ENCODE measurements around the gene GAL3ST1. TPM values are rescaled to one million over a fixed set of nuclear protein-coding genes. Genes with fewer than 3 reads are reported as not detected.
"Not testable (repeated sequence)": the region's sequence is repeated elsewhere in the genome, so short reads cannot be mapped to it uniquely, and the experiment has no call there.

Gene GAL3ST1
- polyA plus RNA-seq, 1 of the 3 experiments (the other 2 are of a cell fraction): not detected

DNA sequence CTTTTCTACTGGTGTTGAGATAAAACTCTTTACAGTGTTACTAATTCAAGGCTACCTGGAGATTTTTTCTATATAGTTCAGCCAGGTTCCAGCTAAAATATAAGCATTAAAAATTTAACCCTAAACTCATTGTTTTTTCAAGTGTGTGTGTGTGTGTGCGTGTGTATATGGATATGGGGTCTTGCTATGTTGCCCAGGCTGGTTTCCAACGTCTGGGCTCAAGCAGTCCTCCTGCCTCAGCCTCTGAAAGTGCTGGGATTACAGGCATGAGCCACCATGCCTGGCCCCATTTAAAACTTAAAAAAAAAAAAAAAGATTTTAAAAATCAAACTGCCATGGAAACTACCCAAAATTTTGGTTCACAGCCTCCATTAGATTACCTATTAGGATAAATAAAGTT lies 21.7 kb upstream of the GAL3ST1 start (continued):
- TF ChIP-seq, protein P1, sequence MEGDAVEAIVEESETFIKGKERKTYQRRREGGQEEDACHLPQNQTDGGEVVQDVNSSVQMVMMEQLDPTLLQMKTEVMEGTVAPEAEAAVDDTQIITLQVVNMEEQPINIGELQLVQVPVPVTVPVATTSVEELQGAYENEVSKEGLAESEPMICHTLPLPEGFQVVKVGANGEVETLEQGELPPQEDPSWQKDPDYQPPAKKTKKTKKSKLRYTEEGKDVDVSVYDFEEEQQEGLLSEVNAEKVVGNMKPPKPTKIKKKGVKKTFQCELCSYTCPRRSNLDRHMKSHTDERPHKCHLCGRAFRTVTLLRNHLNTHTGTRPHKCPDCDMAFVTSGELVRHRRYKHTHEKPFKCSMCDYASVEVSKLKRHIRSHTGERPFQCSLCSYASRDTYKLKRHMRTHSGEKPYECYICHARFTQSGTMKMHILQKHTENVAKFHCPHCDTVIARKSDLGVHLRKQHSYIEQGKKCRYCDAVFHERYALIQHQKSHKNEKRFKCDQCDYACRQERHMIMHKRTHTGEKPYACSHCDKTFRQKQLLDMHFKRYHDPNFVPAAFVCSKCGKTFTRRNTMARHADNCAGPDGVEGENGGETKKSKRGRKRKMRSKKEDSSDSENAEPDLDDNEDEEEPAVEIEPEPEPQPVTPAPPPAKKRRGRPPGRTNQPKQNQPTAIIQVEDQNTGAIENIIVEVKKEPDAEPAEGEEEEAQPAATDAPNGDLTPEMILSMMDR (IDR thresholded peaks at IDR 0.05): no peak

GRCh38 chr22:30592360-30592713 lies 17.9 kb upstream of the GAL3ST1 start:
- H3K4me1 ChIP-seq (ENCODE audit: control insufficient read depth in 1 of 2, insufficient read depth in 2 of 2, low read depth in 1 of 2, low read length in 1 of 2): peaks cover 3 to 11% of the 10 kb centered on the region in 2 experiments; a peak in 3 of 4 replicates
- TF ChIP-seq SIN3A (IDR thresholded peaks at IDR 0.05; ENCODE audit: borderline replicate concordance, low read depth, low read length): 0 out of 2 replicates have a peak, but pooled peaks have one; percentile 3
- H2AFZ ChIP-seq (ENCODE audit: low read depth): peak overlapping the region; percentile 73; the same call in 1 of the 2 replicates
- not testable (repeated sequence) for H3K9me2 ChIP-seq; H3K9ac ChIP-seq; H3K9me3 ChIP-seq; H3K27me3 ChIP-seq (ENCODE audit: insufficient read depth); H3F3A ChIP-seq (replicated peaks; ENCODE audit: insufficient read depth); DNase-seq
- H3K36me3 ChIP-seq (replicated peaks in 1 of 2; ENCODE audit: control insufficient read depth in 1 of 2, insufficient read depth in 2 of 2, low read length in 1 of 2): peaks cover 15 to 20% of the 10 kb centered on the region in 2 experiments
- H3K4me2 ChIP-seq: peak overlapping the region; percentile 78; the same call in 1 of the 2 replicates
- H3K4me3 ChIP-seq (ENCODE audit: low read depth in 2 of 2, low read length in 1 of 2): peak overlapping the region; percentile 20 to 51; a peak in 3 of 4 replicates
- ChIA-PET POLR2A (interaction anchor here (0.7 to 1.9 kb wide), 7 partner anchors 11 to 169 kb away, joined by 3 to 6 read pairs (median 5); partner anchors contain the start of gene TCN2), CTCF (interaction anchor here (1.1 to 2.3 kb wide), 6 partner anchors 10 to 493 kb away, joined by 3 to 13 read pairs (median 5); partner anchors contain the start of gene SLC35E4)
- H3K27ac ChIP-seq (ENCODE audit: low read depth in 2 of 2, low read length in 1 of 2): peak overlapping the region in 1 of 2 experiments; percentile 80; a peak in 2 of 4 replicates
- 32% methylated on average over 18 of the region's 18 CpGs for WGBS (ENCODE audit: low lambda C conversion rate)
- peaks cover 15% of the 10 kb centered on the region; the same call in 1 of the 2 replicates for H4K20me1 ChIP-seq (ENCODE audit: insufficient read depth)
- H3K79me2 ChIP-seq (ENCODE audit: insufficient read depth): peaks cover 39% of the 10 kb centered on the region

DNA sequence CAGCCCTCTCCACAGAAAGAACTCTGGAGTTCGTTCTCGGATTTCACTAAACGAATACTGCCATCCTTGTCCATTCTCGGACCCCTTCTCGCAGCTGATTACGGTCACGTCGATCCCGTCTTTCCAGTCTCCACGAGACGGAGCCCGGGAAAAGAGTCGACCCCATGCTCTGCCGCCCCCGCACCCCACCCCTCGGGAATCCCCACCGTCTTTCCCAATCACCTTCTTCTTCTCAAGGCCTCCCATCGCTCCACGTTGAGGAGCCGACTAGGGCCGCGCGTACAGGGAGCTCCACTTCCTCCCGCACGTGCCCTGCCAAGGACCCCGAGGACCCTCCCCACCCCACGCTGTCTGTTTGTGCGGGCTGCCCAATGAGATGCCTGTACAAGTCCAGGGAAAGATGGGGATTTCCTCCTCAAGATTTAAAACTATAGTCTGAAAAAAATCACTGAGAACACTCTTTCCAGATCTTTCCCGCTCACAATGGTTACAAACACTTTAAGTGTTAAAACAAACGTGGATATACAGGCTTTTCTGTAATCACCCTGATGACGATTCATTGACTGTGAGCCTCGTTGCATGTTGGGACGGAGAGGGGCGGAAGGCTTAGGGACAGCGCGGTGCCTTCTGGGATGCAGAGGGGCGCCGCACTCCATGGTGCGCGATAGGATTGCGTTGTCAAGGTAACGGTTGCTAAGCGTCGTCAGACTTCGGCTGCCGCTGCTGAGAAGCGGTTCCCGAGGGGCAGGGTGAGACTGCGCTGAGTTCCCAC lies 17.3 kb upstream of the GAL3ST1 start, which contains the start of gene PES1:
Gene PES1 (minus strand): TSS at position 323 of the 772 bp plus-strand sequence. CDS start 77 bp downstream, at position 246.
- H3K9me2 ChIP-seq: no peaks in the 10 kb centered on the region
- no peaks in the 10 kb centered on the region for H3K9me3 ChIP-seq
- H3K27ac ChIP-seq (ENCODE audit: low read depth in 2 of 2, low read length in 1 of 2): peak within 1 kb of the TSS; percentile 80 to 94
- H3K9ac ChIP-seq: peak within 1 kb of the TSS; percentile 84
- H4K20me1 ChIP-seq (ENCODE audit: insufficient read depth): peaks cover 15% of the 10 kb centered on the region; the same call in 1 of the 2 replicates
- peak; percentile 95 for DNase-seq
- H3K27me3 ChIP-seq (ENCODE audit: insufficient read depth): peaks cover 8% of the 10 kb centered on the region; the same call in 1 of the 2 replicates
- H3K4me1 ChIP-seq (ENCODE audit: control insufficient read depth in 1 of 2, insufficient read depth in 2 of 2, low read depth in 1 of 2, low read length in 1 of 2): peaks cover 3 to 11% of the 10 kb centered on the region in 2 experiments; a peak in 3 of 4 replicates
- peaks cover 21 to 25% of the 10 kb centered on the region in 2 experiments for H3K36me3 ChIP-seq (replicated peaks in 1 of 2; ENCODE audit: control insufficient read depth in 1 of 2, insufficient read depth in 2 of 2, low read length in 1 of 2)
- no peaks in the 10 kb centered on the region for H3F3A ChIP-seq (replicated peaks; ENCODE audit: insufficient read depth)
- ChIA-PET CTCF (interaction anchor here (0.9 to 2.3 kb wide), 8 partner anchors 10 to 493 kb away, joined by 3 to 13 read pairs (median 4); partner anchors contain the start of gene SLC35E4), POLR2A (interaction anchor here (0.7 to 1.9 kb wide), 9 partner anchors 10 to 168 kb away, joined by 3 to 6 read pairs (median 3); partner anchors contain the start of gene TCN2)
- peak within 1 kb of the TSS; percentile 71 to 91 for H3K4me3 ChIP-seq (ENCODE audit: low read depth in 2 of 2, low read length in 1 of 2)
- H3K79me2 ChIP-seq (ENCODE audit: insufficient read depth): peaks cover 43% of the 10 kb centered on the region
- peak within 1 kb of the TSS; percentile 78 for H3K4me2 ChIP-seq
- H2AFZ ChIP-seq (ENCODE audit: low read depth): peak within 1 kb of the TSS; percentile 73; the same call in 1 of the 2 replicates
- whole genome bisulfite sequencing (ENCODE audit: low lambda C conversion rate): under 1% methylated on average over 40 of the region's 49 CpGs
- TF ChIP-seq IRF3 (IDR thresholded peaks at IDR 0.05; ENCODE audit: low read depth, low read length) (no peak), MXI1 (IDR thresholded peaks at IDR 0.05; ENCODE audit: low read depth, low read length) (peak; percentile 99), EP300 (IDR thresholded peaks at IDR 0.05; ENCODE audit: borderline replicate concordance in 1 of 2, low read depth in 1 of 2, low read length in 1 of 2) (no peak), MEF2A (IDR thresholded peaks at IDR 0.05; ENCODE audit: borderline replicate concordance, low read depth) (no peak), EZH2phosphoT487 (IDR thresholded peaks at IDR 0.05; ENCODE audit: borderline replicate concordance, low read depth) (no peak), FOXM1 (IDR thresholded peaks at IDR 0.05; ENCODE audit: low read depth) (no peak), JUND (IDR thresholded peaks at IDR 0.05) (no peak), TEAD4 (IDR thresholded peaks at IDR 0.05; ENCODE audit: borderline replicate concordance, insufficient read depth) (no peak), SIN3A (IDR thresholded peaks at IDR 0.05; ENCODE audit: borderline replicate concordance, low read depth, low read length) (peak; percentile 81; the same call in 1 of the 2 replicates), POLR2AphosphoS5 (IDR thresholded peaks at IDR 0.05; ENCODE audit: low read depth, low read length) (peak; percentile 65), CHD2 (IDR thresholded peaks at IDR 0.05; ENCODE audit: low read length, partially characterized antibody) (peak; percentile 86)
- TF ChIP-seq, protein P2, sequence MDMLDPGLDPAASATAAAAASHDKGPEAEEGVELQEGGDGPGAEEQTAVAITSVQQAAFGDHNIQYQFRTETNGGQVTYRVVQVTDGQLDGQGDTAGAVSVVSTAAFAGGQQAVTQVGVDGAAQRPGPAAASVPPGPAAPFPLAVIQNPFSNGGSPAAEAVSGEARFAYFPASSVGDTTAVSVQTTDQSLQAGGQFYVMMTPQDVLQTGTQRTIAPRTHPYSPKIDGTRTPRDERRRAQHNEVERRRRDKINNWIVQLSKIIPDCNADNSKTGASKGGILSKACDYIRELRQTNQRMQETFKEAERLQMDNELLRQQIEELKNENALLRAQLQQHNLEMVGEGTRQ (IDR thresholded peaks at IDR 0.05; ENCODE audit: borderline replicate concordance, low read depth, low read length): peak; percentile 62
- TF ChIP-seq, protein P3, sequence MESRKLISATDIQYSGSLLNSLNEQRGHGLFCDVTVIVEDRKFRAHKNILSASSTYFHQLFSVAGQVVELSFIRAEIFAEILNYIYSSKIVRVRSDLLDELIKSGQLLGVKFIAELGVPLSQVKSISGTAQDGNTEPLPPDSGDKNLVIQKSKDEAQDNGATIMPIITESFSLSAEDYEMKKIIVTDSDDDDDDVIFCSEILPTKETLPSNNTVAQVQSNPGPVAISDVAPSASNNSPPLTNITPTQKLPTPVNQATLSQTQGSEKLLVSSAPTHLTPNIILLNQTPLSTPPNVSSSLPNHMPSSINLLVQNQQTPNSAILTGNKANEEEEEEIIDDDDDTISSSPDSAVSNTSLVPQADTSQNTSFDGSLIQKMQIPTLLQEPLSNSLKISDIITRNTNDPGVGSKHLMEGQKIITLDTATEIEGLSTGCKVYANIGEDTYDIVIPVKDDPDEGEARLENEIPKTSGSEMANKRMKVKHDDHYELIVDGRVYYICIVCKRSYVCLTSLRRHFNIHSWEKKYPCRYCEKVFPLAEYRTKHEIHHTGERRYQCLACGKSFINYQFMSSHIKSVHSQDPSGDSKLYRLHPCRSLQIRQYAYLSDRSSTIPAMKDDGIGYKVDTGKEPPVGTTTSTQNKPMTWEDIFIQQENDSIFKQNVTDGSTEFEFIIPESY (IDR thresholded peaks at IDR 0.05; ENCODE audit: borderline replicate concordance, low read depth): no peak; the same call in 1 of the 2 replicates
- TF ChIP-seq, protein P4, sequence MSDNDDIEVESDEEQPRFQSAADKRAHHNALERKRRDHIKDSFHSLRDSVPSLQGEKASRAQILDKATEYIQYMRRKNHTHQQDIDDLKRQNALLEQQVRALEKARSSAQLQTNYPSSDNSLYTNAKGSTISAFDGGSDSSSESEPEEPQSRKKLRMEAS (IDR thresholded peaks at IDR 0.05; ENCODE audit: low read depth): peak; percentile 98
